HEK293 (cell line): ENCODE data around the gene FBLN2.

ENCODE experiments used
- CTCF ChIP-seq: fragments of 450-650 bp; formaldehyde crosslinking; IDR thresholded peaks from 2 replicates; pipeline ENCODE4 v1.5.1; 2016; ENCODE audit warnings: missing biosample characterization, missing genetic modification characterization
- ZBTB17 ChIP-seq: fragments of 450-650 bp; formaldehyde crosslinking; IDR thresholded peaks from 2 replicates; pipeline ENCODE4 v1.5.1; 2016; ENCODE audit warnings: missing biosample characterization, missing genetic modification characterization
- ZBTB20 ChIP-seq: fragments of 450-650 bp; formaldehyde crosslinking; IDR thresholded peaks from 2 replicates; pipeline ENCODE4 v1.5.1; 2016; ENCODE audit warnings: missing biosample characterization, missing genetic modification characterization
- ZBTB6 ChIP-seq: fragments of 450-650 bp; formaldehyde crosslinking; IDR thresholded peaks from 2 replicates; pipeline ENCODE4 v1.5.1; 2017; ENCODE audit warnings: missing biosample characterization, missing genetic modification characterization
- ZEB2 ChIP-seq: fragments of 450-650 bp; formaldehyde crosslinking; IDR thresholded peaks from 2 replicates; pipeline ENCODE4 v1.5.1; 2016; ENCODE audit warnings: missing biosample characterization, missing genetic modification characterization
- ZFP37 ChIP-seq: fragments of 450-650 bp; formaldehyde crosslinking; IDR thresholded peaks from 2 replicates; pipeline ENCODE4 v1.5.1; 2016; ENCODE audit warnings: missing biosample characterization, missing genetic modification characterization
- ZNF23 ChIP-seq: fragments of 450-650 bp; formaldehyde crosslinking; IDR thresholded peaks from 2 replicates; pipeline ENCODE4 v1.5.1; 2016; ENCODE audit warnings: missing biosample characterization, missing genetic modification characterization, borderline replicate concordance
- ZNF239 ChIP-seq: fragments of 450-650 bp; formaldehyde crosslinking; IDR thresholded peaks from 2 replicates; pipeline ENCODE4 v1.5.1; 2016; ENCODE audit warnings: missing biosample characterization, missing genetic modification characterization
- ZNF558 ChIP-seq: fragments of 450-650 bp; formaldehyde crosslinking; IDR thresholded peaks from 2 replicates; pipeline ENCODE4 v1.5.1; 2016; ENCODE audit warnings: missing biosample characterization, missing genetic modification characterization
- ZNF707 ChIP-seq: fragments of 450-650 bp; formaldehyde crosslinking; IDR thresholded peaks from 2 replicates; pipeline ENCODE4 v1.5.1; 2016; ENCODE audit warnings: missing biosample characterization, missing genetic modification characterization
- ZNF785 ChIP-seq: fragments of 450-650 bp; formaldehyde crosslinking; IDR thresholded peaks from 2 replicates; pipeline ENCODE4 v1.5.1; 2016; ENCODE audit warnings: missing biosample characterization, missing genetic modification characterization

- no peak for TF ChIP-seq ZNF239 (tag by site-specific recombination)
- no peak for TF ChIP-seq ZNF707 (tag by site-specific recombination)
- no peak for TF ChIP-seq CTCF
- no peak for TF ChIP-seq ZEB2
- no peak for TF ChIP-seq ZNF23 (tag by site-specific recombination)
- TF ChIP-seq ZBTB17 = no peak
- no peak for TF ChIP-seq ZFP37 (tag by site-specific recombination)
- TF ChIP-seq ZBTB6 (tag by site-specific recombination) = no peak
- TF ChIP-seq ZNF558 (tag by site-specific recombination) = no peak
- no peak for TF ChIP-seq ZBTB20 (tag by site-specific recombination)
- TF ChIP-seq ZNF785 = no peak
Measured at GRCh38 chr3:13621381-13622221, 72.7 kb downstream of the FBLN2 start.
